Endothelial cell of hepatic sinusoid (primary cell): Measurements from ENCODE around the gene UBAC1.
"Not testable (repeated sequence)": the region's sequence is repeated elsewhere in the genome, so short reads cannot be mapped to it uniquely, and the experiment has no call there.

Source experiments
- in situ Hi-C: cut with HindIII; loops from 2 replicates; pipeline ENCODE4 v1.10.0; 2017; ENCODE audit warnings: low sequenced_read_pairs

The UBAC1 gene

DNA sequence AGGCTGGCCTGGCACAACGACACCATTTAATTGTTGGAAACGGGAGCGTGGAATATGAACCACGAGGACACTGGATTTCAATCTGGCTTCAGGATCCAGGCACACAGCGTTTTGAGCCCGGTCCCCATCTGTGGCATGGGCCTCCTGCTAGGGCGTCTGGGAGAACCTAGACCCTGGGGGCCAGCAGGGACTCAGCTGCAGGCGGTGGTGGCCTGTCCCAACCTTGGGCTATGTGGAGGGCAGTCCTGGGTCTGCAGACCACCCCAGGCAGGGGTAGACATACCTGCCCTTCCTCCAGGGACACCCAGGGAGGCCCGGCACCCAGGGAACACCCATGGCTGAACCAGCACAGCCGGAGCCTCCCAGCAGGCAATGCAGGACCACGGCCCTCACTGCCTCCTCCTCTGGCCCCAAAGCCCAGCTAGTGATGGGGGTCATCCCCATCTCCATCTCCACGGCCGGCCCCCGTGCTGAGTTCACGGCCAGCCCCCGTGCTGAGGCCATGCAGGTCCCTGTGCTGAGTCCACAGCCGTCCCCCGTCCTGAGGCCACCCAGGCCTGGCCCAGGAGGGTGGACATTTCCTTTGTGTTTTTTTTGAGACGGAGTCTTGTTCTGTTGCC is 18.5 kb upstream of the UBAC1 start:
- in situ Hi-C loops: loop anchor here (10.0 kb wide), 3 partner anchors 155 to 295 kb away; no protein-coding TSS in a partner anchor

DNA sequence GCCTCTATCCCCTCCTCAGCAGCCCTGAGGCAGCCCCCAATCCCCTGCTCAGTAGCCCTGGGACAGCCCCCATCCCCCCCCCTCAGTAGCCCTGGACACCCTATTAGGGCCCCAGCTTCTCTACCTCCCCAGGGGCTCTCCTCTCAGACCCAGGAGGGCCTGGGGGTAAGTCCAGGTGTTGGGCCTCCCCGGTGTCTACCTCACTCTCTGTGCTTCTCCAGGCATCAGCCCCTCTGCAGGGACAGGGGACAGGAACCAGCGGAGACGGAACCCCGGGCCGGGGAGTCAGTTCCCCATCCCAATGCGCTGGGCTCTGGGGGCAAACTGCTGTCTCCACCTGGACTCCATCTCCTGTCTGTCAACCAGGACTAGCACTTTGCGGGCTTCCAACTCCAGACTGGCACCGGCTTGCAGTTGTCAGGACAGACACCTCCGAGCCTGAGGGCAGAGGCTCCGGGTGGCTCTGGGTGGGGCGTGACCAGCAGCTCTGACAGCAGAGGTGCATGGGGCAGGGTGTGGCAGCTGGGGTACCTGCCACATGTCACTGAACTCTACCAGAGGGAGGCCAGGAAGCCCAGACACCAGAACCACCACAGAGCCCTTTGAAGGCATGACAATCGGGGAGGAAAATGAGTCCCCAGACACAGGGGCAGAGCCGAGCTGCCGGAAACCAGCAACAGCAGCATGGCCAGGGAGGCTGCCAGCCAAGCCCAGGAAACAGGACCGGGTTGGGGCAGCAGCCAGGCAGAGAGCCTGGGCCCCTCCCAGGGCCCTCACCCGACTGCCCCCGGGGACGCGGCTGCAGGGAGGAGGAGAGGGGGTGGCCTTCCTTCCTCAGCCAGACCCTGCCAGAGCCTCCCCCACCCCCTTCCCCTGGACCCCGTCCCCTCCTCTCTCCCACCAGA is 17.7 kb upstream of the UBAC1 start:
- in situ Hi-C loops: loop anchor here (10.0 kb wide), 3 partner anchors 154 to 296 kb away; no protein-coding TSS in a partner anchor

DNA sequence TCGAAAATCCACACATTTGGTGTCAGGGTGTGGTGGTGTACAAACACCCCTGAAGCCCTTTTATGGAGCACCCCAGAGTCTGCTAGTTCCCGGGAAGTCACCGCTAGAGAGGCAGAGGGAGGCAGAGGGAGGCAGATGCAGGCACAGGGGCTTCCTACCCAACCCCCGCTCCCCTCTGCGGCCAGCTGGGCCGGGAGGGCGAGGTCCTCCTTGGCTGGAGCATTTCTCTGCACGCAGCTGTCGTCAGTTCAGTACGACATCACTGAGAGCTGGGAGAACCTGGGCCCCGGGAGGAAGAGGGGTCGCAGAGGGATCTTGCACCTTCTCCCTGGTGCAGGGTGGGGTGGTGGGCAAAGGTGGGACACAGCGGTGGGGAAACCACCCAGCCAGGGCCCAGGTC is 15.8 kb upstream of the UBAC1 start:
- in situ Hi-C loops: loop anchor here (10.0 kb wide), 3 partner anchors 152 to 298 kb away; no protein-coding TSS in a partner anchor

DNA sequence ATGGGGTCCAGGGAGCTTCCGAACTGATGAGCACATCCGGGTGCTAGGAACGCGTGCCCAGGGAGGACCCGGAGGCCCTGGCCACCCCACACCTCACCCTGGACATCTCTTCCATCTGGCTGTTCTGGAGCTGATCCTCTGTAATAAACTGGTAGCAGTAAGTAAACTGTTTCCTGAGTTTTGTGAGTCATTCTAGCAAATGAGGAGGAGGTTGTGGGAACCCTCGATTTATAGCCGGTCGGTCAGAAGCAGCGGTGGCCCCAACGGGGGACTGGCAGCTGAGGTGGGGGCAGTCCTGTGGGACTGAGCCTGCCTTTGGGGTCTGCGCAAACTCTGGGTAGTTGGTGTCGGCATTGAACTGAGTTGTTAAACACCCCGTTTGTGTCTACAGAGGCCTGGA is 15.4 kb upstream of the UBAC1 start:
- in situ Hi-C loops: loop anchor here (10.0 kb wide), 3 partner anchors 152 to 298 kb away; no protein-coding TSS in a partner anchor

DNA sequence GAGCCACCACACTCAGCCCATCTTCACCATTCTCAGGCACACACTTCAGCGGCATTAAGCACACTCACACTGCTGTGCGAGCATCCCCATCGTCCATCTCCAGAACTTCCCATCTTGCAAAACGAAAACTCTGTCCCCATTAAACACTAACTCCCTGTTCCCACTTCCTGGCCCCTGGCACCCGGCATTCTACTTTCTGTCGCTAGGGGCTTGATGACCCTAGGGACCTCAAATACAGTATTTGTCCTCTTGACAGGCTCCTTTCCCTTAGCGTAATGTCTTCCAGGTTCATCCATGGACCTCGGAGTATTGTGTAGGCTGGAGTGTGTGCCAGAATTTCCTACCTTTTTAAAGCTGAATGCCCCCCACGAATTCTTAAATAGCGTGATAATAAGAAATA is 14.7 kb upstream of the UBAC1 start:
- in situ Hi-C loops: loop anchor here (10.0 kb wide), 3 partner anchors 151 to 299 kb away; no protein-coding TSS in a partner anchor

DNA sequence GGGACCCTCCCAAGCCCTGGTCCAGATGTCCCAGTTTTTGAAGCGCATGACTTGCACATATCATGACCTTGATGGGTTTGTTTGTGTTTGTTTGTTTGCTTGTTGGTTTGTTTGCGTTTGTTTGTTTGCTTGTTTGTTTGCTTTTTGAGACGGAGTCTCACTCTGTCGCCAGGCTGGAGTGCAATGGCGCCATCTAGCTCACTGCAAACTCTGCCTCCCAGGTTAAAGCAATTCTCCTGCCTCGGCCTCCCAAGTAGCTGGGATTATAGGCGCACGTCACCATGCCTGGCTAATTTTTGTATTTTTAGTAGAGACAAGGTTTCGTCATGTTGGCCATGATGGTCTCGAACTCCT is 13.0 kb upstream of the UBAC1 start:
- in situ Hi-C loops: loop anchor here (5.0 to 10.0 kb wide), 5 partner anchors 83 to 301 kb away; no protein-coding TSS in a partner anchor

DNA sequence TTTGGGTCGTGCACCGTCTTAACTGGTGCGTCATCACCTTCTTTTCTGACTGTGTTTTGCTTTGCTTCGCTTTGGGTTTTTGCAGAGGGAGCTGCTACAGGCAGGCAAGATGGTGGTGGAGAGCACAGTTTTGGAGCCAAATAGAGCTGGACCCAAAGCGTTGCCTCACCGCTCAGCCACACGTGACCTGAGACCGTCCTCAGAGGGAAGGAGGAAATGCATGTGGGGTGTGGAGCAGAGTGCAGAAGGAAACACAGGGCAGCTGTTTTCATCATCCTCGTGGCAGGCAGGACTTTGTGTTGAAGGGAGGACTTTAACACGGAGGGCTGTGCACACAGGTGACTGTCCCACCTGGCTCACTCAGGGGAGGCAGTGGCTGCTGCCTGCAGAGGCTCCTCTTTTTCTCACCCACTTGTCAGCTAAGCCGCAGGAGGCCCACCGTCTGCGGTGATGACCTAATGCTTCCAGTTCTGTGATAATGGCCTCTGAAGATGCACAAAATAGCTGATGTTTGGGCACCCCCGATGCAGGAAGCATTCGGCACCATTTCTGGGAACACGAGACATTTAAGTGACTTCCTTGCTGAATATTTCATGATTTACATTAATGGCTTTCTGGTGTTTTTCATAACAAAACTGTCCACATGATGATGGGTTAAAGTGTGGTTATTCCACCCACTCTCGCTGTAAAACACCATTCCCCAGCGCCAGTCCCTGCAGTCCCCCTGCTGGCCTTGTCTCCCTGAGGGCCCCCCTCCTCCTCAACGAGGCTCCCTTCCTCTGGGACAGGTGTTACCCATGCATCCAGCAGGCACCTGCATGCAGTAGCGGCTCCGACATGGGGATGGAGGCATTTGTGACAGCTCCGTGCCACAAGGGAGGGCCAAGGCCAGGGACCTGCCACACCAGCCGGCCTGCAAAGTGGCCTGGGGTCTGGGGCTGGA is 12.4 kb upstream of the UBAC1 start:
- in situ Hi-C loops: loop anchor here (5.0 to 10.0 kb wide), 5 partner anchors 84 to 301 kb away; no protein-coding TSS in a partner anchor

DNA sequence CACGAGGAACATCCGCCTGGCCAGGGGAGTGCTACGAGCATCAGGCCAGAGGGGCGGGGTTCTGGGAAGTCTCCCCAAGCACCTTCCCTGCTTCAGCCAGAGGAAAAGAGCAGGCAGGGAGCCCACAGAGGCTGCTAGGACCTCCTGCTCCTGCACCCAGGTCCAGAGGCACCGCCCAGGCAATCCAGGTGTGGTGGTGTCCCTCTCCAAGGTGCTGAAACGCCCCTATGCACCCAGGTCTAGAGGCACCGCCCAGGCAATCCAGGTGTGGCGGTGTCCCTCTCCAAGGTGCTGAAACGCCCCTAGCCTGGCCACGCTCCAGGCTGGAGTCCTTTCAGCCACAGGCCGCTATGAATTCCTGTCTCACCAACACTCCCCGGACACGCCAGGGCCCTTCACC is 10.7 kb upstream of the UBAC1 start:
- in situ Hi-C loops: loop anchor here (5.0 to 10.0 kb wide), 5 partner anchors 85 to 303 kb away; no protein-coding TSS in a partner anchor

DNA sequence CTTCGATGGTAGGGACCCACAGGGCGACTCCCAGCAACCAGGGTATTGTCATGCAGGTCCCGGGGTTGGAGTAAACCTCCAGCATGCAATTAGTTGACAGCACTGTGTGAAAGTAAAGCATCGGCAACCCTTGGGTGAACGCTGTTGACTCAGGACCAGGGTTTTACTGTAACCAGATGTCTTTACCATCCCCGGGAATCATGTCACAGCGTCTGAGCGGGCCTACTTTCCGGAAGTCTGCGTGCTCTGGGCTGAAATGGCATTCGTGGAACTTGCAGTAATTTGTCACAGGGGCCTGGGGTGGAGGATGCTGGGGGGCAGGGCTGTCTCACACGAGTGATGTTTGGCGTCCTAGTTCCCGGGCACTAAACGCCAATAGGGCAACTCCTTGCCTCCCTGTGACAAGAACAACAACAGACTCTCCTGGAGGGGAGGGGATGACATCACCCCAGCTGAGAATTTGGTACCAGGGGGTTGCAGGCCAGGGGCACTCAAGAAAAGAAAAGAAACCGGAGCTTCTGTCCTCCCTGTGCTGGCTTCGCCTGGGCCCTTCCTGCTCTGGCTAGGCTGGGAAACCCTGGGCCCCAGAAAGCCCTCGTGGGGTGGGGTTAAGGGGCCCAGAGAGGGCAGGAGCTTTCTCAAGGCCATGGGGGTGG is 10.1 kb upstream of the UBAC1 start:
- in situ Hi-C loops: loop anchor here (5.0 to 10.0 kb wide), 5 partner anchors 86 to 304 kb away; no protein-coding TSS in a partner anchor

DNA sequence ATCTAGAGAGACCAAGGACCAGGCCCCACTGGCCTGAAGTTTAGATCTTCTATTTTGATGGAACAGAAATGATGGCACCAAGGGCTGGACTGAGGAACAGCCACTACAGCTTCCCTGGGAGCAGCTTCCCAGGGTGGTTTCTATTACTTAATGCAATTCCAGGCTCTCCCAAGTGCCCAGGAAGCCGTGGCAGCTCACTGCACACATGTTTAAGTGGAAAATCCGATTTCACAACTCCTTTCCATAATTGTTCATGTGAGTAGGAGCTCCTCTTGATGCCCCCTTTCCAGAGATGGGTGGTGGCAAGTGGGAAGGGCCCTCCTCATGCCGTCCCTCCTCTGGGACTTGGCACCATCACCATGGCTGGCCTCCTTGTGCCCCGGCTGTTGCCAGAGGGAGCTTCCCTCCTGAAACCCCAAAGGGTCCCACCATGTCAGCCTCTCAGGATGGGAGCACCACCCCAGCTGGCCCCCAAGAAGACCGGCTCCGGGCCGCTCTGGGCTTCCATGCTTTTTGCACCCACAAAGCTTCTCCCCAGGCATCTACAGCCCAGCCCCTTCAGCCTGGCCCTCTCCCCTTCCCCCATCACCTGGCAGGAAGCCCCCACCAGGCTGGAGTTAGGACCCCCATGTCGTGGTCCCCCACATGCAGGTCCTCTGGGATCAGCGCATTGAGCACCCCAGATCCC is 9.1 kb upstream of the UBAC1 start:
- in situ Hi-C loops: loop anchor here (5.0 to 10.0 kb wide), 5 partner anchors 87 to 305 kb away; no protein-coding TSS in a partner anchor

DNA sequence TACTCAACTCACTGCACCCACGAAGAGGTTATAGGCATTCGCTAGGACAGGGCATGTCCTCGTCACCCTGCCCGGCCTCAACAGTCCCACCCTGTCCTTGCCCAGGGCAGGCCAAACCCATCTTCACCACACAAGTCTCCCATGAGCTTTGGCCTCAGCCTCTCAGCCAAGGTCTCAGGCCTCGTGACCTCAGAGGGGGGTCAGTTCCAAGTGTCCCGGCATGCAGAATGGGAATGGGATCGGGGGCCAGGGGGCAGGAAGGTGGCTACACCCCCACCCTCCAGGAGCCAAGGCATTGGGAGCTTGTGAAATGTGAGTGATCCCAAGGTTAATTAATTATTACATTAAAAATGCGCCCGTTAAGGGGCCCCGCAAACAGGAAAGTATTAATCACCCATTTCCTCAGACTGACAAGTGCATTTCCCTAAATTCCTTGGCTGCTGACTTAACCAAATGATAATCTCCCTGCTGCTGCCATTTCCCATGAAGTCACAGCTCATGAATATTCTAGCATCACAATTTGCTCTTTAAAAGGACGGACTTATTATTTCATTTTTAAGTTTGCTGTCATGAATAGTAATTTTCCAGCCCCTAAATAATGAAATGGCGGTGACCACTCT is 8.0 kb upstream of the UBAC1 start:
- in situ Hi-C loops: no loop called here

DNA sequence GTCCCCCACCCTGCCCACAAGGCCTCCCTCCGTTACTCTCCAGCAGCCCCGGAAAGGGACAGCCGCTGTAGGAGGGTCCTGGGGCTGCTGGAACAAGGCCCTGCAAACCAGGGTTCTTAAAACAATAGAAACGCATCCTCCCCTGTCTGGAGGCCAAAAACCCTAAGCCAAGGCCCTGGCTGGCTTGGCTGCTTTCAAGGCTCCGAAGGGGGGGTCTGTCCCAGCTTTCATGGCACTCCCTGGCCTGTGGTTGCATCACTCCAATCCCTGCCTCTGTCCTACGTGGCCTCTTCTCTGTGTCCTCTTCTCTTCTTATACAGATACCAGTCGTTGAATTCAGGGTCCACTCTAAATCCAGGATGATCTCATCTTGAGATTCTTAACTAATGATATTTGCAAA is 7.4 kb upstream of the UBAC1 start:
- in situ Hi-C loops: no loop called here

DNA sequence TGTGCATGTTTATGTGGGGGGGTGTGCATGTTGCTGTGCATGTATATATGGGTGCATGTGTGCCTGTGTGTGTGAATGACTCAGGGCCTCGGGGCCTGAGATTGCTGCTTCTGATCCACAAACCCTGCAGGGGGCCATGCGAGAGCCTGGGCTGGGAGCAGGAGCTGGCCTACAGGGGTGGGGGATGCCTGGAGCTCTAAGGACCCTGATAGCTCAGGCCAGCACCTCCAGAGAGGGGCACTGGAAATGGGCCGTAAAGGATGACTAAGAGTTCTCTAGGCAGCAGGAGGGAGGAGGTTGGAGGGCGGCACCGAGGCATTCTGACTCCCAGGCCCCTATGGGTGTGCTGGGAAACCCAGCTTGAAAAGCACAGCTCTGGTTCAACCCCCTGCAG is 6.9 kb upstream of the UBAC1 start:
- in situ Hi-C loops: no loop called here

DNA sequence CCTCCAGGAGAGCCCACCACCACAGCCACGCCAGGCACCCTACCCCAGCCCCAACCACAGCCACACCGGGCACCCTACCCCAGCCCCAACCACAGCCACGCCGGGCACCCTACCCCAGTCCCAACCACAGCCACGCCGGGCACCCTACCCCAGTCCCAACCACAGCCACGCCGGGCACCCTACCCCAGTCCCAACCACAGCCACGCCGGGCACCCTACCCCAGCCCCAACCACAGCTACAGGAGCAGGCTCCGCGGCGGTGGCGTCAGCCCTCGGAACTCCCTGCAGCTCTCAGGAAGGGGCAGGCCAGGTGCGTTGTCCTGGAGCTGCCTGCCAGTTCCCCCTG is 5.7 kb upstream of the UBAC1 start:
- in situ Hi-C loops: not testable (repeated sequence)

DNA sequence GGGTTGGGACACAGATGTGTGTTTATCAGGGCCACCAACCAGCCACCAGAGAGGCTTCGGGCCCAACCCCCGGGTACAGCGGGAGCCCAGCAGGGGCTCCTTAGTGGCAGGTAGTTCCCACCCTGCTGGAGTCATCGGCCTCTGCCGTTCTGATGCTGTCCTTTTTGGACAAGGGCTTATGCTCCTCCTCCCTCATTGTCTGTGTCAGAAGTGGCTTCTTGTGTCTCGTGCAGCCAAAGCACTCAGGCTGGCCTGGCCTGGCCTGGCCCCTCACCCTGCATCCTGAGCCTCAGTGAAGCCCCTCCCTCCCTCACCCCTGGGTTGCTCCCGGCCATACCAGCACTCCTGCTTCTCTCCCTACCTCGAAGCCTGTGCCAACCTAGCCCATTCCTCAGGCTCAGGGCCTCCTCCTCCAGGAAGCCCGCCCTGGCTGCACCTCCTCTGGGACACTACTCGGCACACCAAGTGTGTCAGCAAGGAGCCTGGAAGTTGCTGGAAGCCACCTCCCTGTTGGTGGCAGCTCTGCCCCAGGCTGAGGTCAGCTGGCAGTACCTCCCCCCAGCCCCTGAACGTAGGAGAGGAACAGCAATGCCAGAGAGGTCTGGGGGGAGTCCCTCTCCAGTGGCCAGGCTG is 4.1 kb upstream of the UBAC1 start:
- in situ Hi-C loops: no loop called here

DNA sequence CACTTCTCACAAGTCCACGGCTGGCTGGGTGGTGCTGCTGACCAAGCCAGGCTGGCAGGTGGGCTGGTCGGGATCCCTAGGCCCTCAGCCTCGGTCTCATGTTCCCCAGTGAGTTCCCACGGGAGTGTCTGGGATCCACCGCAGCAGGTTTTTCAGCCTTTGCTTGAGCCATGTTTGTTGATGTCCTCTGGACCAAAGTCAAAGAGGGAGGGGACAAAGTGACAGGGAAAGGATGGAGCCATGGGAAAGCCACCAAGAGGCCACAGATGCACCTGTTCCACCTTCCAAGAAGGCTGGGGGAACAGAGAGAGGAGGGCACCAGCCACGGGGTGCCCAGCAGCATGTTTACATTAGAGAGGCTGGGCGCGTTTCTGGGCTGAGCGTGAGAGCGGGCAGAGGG is 2.8 kb upstream of the UBAC1 start:
- in situ Hi-C loops: no loop called here

DNA sequence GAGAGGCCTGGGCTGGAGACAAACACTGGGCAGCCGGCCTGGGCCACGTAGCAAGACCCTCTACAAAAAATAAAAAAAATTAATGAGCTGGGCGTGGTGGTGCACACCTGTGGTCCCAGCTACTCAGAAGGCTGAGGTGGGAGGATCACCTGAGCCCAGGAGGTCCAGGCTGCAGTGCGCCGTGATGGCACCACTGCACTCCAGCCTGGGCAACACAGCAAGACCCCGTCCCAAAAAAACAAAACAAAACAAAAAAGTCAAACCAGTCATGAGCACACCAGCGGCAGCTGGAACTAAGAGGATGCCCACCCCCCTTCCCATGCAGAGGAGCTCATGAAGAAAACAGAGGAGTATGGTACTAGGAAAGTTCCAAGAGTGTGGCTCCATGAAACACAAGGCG is 2.2 kb upstream of the UBAC1 start:
- in situ Hi-C loops: no loop called here

DNA sequence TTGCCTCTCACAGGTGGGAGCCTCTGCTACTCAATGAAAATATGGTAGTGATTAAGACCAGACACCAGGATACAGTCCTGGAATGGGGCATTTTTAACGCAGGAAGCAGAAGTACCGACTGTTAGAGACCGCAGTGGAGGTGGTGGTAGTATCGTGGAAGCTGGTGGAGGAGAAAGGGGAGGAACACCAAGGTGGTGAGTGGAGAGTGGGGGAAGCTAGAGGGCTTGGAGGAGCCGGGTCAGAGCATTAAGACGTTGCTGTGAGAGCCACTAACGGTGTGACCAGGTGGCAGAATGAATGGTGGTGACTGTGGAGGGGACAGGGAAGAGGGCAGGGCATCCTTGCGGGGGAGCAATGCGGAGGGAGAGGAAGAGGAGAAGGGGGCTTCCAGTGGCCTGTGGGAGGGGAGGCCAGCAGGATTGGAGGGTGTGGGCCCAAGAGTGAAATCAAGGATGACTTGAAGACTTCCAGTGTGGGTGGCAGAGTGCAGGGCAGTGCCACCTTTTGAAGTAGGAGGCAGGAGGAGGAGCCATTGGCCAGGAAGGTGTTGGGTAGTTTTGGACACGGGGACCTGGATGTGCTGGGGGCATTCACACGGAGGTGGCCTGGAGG is 1.6 kb upstream of the UBAC1 start:
- in situ Hi-C loops: no loop called here
